Loucy (cell line): Measurements from ENCODE around the gene CLCN5.

Source experiments
- H2AFZ ChIP-seq: fragments of 200-600 bp; sonication (generic); 2 replicates; pipeline ENCODE4 v1.6.0; 2016; ENCODE audit warnings: antibody characterized with exemption, mild to moderate bottlenecking, low read length, moderate library complexity
- H3F3A ChIP-seq: fragments of 200-600 bp; 2 replicates; pipeline ENCODE4 v1.6.0; 2016; ENCODE audit warnings: antibody characterized with exemption, low read depth, mild to moderate bottlenecking
- H3K27me3 ChIP-seq: fragments of 200-600 bp; sonication (generic); 2 replicates; pipeline ENCODE4 v1.6.1; 2014; ENCODE audit warnings: low read length, mild to moderate bottlenecking; ENCODE audit not compliant: insufficient read depth, poor library complexity, severe bottlenecking
- H3K36me3 ChIP-seq: fragments of 200-600 bp; sonication (generic); 2 replicates; pipeline ENCODE4 v1.6.1; 2016; ENCODE audit warnings: low read length; ENCODE audit not compliant: insufficient read depth
- H3K4me1 ChIP-seq: fragments of 200-600 bp; sonication (generic); 2 replicates; pipeline ENCODE4 v1.5.1; 2014; ENCODE audit warnings: low read length, mild to moderate bottlenecking; ENCODE audit not compliant: insufficient read depth, poor library complexity, severe bottlenecking
- H3K4me2 ChIP-seq: fragments of 200-600 bp; sonication (generic); 2 replicates; pipeline ENCODE4 v1.6.0; 2014; ENCODE audit warnings: antibody characterized with exemption, low read length, low read depth, mild to moderate bottlenecking; ENCODE audit not compliant: poor library complexity, severe bottlenecking
- H3K4me3 ChIP-seq: fragments of 200-600 bp; sonication (generic); 2 replicates; pipeline ENCODE4 v1.5.1; 2014; ENCODE audit warnings: low read length, mild to moderate bottlenecking, mixed read lengths; ENCODE audit not compliant: poor library complexity, severe bottlenecking
- H3K79me2 ChIP-seq: fragments of 200-600 bp; sonication (generic); 2 replicates; pipeline ENCODE4 v1.6.1; 2014; ENCODE audit warnings: low read length; ENCODE audit not compliant: insufficient read depth
- H3K9ac ChIP-seq: fragments of 200-600 bp; sonication (generic); 2 replicates; pipeline ENCODE4 v1.6.0; 2014; ENCODE audit warnings: mild to moderate bottlenecking, low read depth, low read length, moderate library complexity; ENCODE audit not compliant: poor library complexity, severe bottlenecking
- H3K9me2 ChIP-seq: fragments of 200-600 bp; sonication (generic); replicated peaks from 2 replicates; pipeline ENCODE4 v1.6.1; 2016; ENCODE audit warnings: low read depth, low read length, mixed read lengths
- H3K9me3 ChIP-seq: fragments of 200-600 bp; sonication (generic); 2 replicates; pipeline ENCODE4 v1.6.1; 2014; ENCODE audit warnings: mild to moderate bottlenecking, antibody characterized with exemption, low read length, low read depth; ENCODE audit not compliant: insufficient read depth
- H4K20me1 ChIP-seq: fragments of 200-600 bp; sonication (generic); 2 replicates; pipeline ENCODE4 v1.6.0; 2014; ENCODE audit warnings: antibody characterized with exemption, low read length, mild to moderate bottlenecking; ENCODE audit not compliant: insufficient read depth, poor library complexity, severe bottlenecking
- CTCF ChIP-seq: fragments of 200-600 bp; sonication (generic); conservative IDR thresholded peaks from 2 replicates; pipeline ENCODE4 v1.5.1; 2014; ENCODE audit warnings: mild to moderate bottlenecking, antibody characterized with exemption, low read length
- EZH2phosphoT487 ChIP-seq: fragments of 200-600 bp; IDR thresholded peaks from 2 replicates; pipeline ENCODE4 v1.6.1; 2018; ENCODE audit warnings: antibody characterized with exemption, mild to moderate bottlenecking, moderate library complexity, borderline replicate concordance

The CLCN5 gene

GRCh38 chrX:50106051-50106675, 183.8 kb downstream of the CLCN5 start:
- Histone ChIP-seq H3K79me2 (no peaks in the 10 kb centered on the region), H3K36me3 (no peaks in the 10 kb centered on the region), H3K4me2 (no peak overlapping the region), H3K4me1 (no peaks in the 10 kb centered on the region), H3K27me3 (no peaks in the 10 kb centered on the region), H3K9me3 (no peaks in the 10 kb centered on the region), H4K20me1 (no peaks in the 10 kb centered on the region), H3K4me3 (no peak overlapping the region), H3K9me2 (no peaks in the 10 kb centered on the region), H2AFZ (no peak overlapping the region), H3K9ac (no peak overlapping the region), H3F3A (no peaks in the 10 kb centered on the region)
- TF ChIP-seq EZH2phosphoT487 (no peak), CTCF (no peak)

GRCh38 chrX:50107470-50107869, 185.1 kb downstream of the CLCN5 start:
- Histone ChIP-seq H3F3A (no peaks in the 10 kb centered on the region), H3K27me3 (no peaks in the 10 kb centered on the region), H4K20me1 (no peaks in the 10 kb centered on the region), H3K4me1 (no peaks in the 10 kb centered on the region), H3K79me2 (no peaks in the 10 kb centered on the region), H3K9me2 (no peaks in the 10 kb centered on the region), H3K9me3 (no peaks in the 10 kb centered on the region), H2AFZ (no peak overlapping the region), H3K36me3 (no peaks in the 10 kb centered on the region), H3K4me3 (no peak overlapping the region), H3K4me2 (no peak overlapping the region), H3K9ac (no peak overlapping the region)
- TF ChIP-seq EZH2phosphoT487 (no peak), CTCF (no peak)

- H3K9ac ChIP-seq = no peak overlapping the region
- no peak overlapping the region for H3K4me3 ChIP-seq
- H3F3A ChIP-seq = no peaks in the 10 kb centered on the region
- no peaks in the 10 kb centered on the region for H3K4me1 ChIP-seq
- no peaks in the 10 kb centered on the region for H3K9me3 ChIP-seq
- H2AFZ ChIP-seq = no peak overlapping the region
- no peak for TF ChIP-seq EZH2phosphoT487
- TF ChIP-seq CTCF = no peak
- no peaks in the 10 kb centered on the region for H3K79me2 ChIP-seq
- no peaks in the 10 kb centered on the region for H3K36me3 ChIP-seq
- no peaks in the 10 kb centered on the region for H3K27me3 ChIP-seq
- H4K20me1 ChIP-seq = no peaks in the 10 kb centered on the region
- no peaks in the 10 kb centered on the region for H3K9me2 ChIP-seq
- H3K4me2 ChIP-seq = no peak overlapping the region
Measured at GRCh38 chrX:50108264-50108663, 185.9 kb downstream of the CLCN5 start.
